ENCODE results near the gene PTH1R.

PTH1R gene

DNA sequence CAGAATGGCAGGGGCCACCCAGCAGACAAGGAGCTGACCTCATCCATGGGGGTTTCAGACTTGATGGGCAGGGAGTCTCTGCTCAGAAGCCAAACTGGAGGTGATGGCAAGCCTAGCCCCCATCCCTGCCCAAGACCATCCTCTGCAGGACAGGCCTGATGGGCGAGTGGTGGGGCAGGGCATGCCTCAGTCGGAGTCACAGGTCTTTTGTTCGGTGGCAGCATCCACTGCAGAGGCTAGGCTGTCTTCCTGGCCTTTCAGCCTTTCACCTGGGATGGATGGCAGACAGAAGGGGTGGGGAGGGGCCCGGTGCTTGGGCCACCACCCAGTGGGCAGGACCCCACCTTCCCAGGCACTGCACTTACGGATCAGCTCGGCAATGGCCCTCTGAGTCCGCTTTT, 44.4 kb downstream of the PTH1R start:
- no peaks in the 10 kb centered on the region for H3K27me3 ChIP-seq (ENCODE audit: control insufficient read depth, insufficient read depth, low read length)
- peaks cover 44% of the 10 kb centered on the region for H3K36me3 ChIP-seq (ENCODE audit: control insufficient read depth, insufficient read depth, low read length)
- H3K9ac ChIP-seq (ENCODE audit: low read length), result no peak overlapping the region
- H3K4me1 ChIP-seq (ENCODE audit: control insufficient read depth, insufficient read depth, low read length), result no peaks in the 10 kb centered on the region
- no peak overlapping the region for H3K4me3 ChIP-seq (ENCODE audit: low read length)
- no peak overlapping the region for H3K27ac ChIP-seq (ENCODE audit: low read depth, low read length)

DNA sequence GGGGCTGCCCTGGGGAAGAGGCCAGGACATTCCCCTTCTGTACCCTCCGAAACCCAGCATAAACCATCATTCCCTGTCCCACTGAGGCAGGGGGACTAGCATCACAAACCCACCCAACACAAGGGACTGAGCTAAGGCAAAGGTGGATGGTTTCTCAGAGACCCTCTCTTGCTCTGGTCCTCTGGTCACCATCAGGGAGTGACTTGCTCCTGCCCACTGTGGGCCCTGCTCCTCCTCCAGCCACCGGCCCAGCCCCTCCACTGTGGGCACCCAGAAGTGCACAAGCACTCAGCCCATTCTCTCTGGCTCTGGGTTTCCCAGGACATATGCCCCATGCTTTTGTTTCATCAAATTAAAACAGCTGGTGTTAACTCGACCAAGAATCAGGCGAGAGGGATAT, 44.9 kb downstream of the PTH1R start:
- peaks cover 44% of the 10 kb centered on the region for H3K36me3 ChIP-seq (ENCODE audit: control insufficient read depth, insufficient read depth, low read length)
- no peaks in the 10 kb centered on the region for H3K4me1 ChIP-seq (ENCODE audit: control insufficient read depth, insufficient read depth, low read length)
- no peak overlapping the region for H3K4me3 ChIP-seq (ENCODE audit: low read length)
- H3K9ac ChIP-seq (ENCODE audit: low read length), result no peak overlapping the region
- no peak overlapping the region for H3K27ac ChIP-seq (ENCODE audit: low read depth, low read length)
- no peaks in the 10 kb centered on the region for H3K27me3 ChIP-seq (ENCODE audit: control insufficient read depth, insufficient read depth, low read length)

DNA sequence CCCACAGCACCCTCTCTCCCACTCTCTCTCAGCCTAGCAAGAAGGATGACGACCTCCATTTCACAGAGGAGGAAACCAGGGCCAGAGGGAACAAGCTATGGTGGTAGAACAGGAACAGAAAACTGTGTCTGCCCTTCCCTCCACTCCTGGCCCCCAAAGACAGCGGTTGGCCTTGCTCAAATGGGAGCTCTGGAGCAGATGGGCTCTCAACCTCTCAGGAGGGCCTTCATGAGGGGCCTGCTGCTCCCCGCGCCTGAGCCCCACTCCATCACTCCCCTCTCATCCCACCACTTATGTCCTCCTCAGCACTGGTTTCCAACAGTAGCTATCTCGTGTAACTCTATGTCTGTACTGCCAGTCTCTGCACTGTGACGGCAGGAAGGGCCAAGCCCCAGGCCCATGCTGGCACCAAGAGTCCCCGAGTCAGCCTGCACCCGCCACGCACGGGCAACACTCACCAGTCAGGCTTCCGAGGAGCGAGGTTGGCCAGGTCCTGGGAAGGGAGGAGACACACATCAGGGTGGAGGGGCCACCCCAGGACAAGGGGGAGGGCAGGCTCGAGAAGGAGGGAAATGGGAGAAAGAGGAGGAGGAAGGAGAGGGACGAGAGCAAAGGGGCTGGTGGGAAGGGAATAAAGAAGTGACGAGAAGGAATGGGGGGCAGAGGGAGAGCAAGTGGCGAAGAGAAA, 45.5 kb downstream of the PTH1R start:
- no peak overlapping the region for H3K27ac ChIP-seq (ENCODE audit: low read depth, low read length)
- no peaks in the 10 kb centered on the region for H3K27me3 ChIP-seq (ENCODE audit: control insufficient read depth, insufficient read depth, low read length)
- H3K9ac ChIP-seq (ENCODE audit: low read length), result no peak overlapping the region
- H3K4me3 ChIP-seq (ENCODE audit: low read length), result no peak overlapping the region
- H3K4me1 ChIP-seq (ENCODE audit: control insufficient read depth, insufficient read depth, low read length), result no peaks in the 10 kb centered on the region
- H3K36me3 ChIP-seq (ENCODE audit: control insufficient read depth, insufficient read depth, low read length), result peaks cover 44% of the 10 kb centered on the region

DNA sequence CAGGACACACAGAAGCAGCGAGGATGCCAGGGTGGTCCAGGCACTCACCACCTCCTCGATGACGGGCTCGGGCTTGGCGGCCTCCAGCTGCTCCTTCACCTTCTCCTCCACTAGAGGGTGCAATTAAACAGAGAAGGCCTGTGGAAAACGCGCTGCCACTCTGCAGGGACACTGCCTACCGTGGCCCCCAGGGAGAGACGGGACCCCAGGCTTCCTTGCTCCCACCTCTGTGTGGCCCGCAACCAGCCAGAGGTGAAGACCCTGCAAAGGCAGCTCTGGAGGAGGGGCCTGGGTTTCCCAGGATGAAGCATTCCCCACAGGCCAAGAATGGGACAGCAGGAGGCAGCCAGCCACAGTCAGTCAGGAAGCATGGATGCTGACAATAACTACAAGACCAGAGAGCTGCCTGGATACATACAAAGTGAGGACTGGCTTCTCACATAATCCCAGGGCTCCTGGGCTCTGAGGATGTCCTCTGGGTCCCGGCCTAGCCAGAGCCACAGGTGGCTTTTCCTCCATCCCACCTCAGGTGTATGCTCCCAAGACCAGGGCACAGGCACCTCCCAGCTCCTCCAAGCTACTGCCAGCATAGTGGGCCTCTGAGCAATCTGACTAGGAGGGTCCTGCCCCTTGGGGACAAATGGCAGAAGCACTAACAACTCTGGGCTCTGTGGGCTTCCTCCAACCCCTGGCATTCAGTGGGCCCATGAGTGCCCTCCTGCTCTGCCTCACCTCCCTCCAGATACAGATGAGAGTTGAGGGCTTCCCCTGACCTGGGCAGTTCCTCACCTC, 46.2 kb downstream of the PTH1R start:
- H3K4me1 ChIP-seq (ENCODE audit: control insufficient read depth, insufficient read depth, low read length), result no peaks in the 10 kb centered on the region
- H3K27me3 ChIP-seq (ENCODE audit: control insufficient read depth, insufficient read depth, low read length), result no peaks in the 10 kb centered on the region
- H3K9ac ChIP-seq (ENCODE audit: low read length), result no peak overlapping the region
- H3K4me3 ChIP-seq (ENCODE audit: low read length), result no peak overlapping the region
- H3K27ac ChIP-seq (ENCODE audit: low read depth, low read length), result no peak overlapping the region
- H3K36me3 ChIP-seq (ENCODE audit: control insufficient read depth, insufficient read depth, low read length), result peaks cover 42% of the 10 kb centered on the region

DNA sequence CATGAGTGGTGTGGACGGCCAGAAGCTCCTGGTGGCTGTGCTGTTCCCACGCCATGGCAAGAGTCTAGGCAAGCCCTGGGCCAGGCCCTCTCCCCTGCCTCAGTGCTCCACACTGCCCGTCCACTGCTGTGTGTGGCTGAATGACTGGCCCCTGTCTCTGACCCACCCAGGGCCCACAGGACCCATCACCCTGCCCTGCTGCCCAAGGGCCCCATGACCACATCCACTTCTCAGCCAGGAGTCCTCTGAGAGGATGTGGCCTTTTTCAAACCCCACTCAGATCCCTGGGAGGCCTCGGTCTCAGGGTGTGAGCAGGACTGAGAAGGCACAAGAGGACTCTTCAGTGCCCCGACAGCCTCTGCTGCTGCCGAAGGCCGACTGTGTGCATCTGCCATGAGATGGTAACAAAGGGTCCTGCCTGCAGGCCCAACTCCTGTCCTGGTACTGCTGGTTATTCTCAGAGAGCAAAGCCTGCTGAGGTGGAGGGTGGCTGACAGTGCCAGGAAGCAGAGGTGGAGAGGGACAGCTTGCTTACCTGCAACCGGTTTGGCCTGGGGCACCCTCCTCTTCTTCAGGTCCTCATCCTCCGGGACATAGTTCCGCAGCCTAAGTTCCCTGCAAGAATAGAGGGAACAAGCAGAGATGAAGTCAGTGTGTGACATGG, 47.5 kb downstream of the PTH1R start:
- no peaks in the 10 kb centered on the region for H3K27me3 ChIP-seq (ENCODE audit: control insufficient read depth, insufficient read depth, low read length)
- no peak overlapping the region for H3K9ac ChIP-seq (ENCODE audit: low read length)
- H3K4me3 ChIP-seq (ENCODE audit: low read length), result no peak overlapping the region
- H3K36me3 ChIP-seq (ENCODE audit: control insufficient read depth, insufficient read depth, low read length), result peaks cover 35% of the 10 kb centered on the region
- peaks cover 6% of the 10 kb centered on the region for H3K4me1 ChIP-seq (ENCODE audit: control insufficient read depth, insufficient read depth, low read length)
- no peak overlapping the region for H3K27ac ChIP-seq (ENCODE audit: low read depth, low read length)

DNA sequence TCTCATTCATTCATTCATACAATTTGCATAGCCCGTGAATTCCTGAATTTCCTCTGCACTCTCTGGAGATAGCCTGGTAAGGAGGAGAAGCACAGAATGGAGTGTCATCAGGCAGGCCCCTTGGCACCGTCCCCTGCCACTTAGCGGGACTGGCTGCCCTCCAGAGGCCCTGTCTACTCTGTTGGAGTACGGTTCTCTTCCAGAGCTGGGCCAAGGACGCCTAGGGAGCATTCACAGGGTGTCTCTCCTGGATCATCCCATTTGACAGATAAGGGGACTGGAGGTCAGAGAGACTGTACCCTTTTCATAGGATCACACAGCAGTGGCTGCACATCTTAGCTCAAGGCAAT, 48.0 kb downstream of the PTH1R start:
- Histone ChIP-seq H3K36me3 (ENCODE audit: control insufficient read depth, insufficient read depth, low read length) (peaks cover 31% of the 10 kb centered on the region), H3K27me3 (ENCODE audit: control insufficient read depth, insufficient read depth, low read length) (no peaks in the 10 kb centered on the region), H3K4me3 (ENCODE audit: low read length) (no peak overlapping the region), H3K4me1 (ENCODE audit: control insufficient read depth, insufficient read depth, low read length) (peaks cover 12% of the 10 kb centered on the region), H3K9ac (ENCODE audit: low read length) (no peak overlapping the region), H3K27ac (ENCODE audit: low read depth, low read length) (no peak overlapping the region)

DNA sequence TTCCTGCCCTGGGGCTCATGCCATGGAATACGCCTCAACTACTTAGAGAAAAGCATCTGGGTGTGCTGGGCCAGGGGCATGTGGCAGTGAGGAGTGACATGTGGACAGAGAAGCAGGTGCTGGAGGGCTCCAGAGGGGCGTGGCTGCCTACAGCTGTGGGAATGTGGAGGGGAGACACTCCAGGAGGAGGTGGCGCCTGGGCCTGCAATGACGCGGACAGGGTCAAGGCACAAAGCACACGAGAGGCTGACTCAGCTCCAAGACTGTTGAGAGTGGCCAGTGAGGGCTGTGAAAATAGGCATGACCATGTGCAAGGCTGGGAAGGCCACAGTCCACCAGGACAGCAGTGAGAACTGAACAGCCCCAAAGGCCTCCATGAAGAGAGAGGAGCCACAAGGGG, 48.5 kb downstream of the PTH1R start:
- Histone ChIP-seq H3K9ac (ENCODE audit: low read length) (no peak overlapping the region), H3K4me1 (ENCODE audit: control insufficient read depth, insufficient read depth, low read length) (peaks cover 16% of the 10 kb centered on the region)

DNA sequence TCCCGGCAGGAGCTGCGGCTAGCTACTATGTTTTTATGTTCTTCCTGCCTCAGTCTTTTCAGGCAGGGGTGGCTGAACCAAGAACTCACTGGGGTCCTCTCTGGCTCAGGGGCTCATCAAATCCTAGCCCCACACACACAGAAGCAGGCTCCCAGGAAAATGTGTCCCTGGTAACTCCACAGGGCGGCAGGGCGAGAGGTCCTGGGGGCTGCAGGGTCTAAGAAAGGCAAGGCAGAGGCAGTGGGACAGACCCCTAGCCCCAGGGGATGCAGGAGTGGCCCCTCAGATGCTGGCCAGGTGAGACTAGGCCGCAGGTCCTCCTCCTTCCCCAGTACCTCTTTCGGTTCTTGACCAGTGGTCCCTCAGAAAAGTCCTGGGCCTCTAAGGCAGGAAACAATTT, 48.9 kb downstream of the PTH1R start:
- Histone ChIP-seq H3K9ac (ENCODE audit: low read length) (no peak overlapping the region), H3K4me3 (ENCODE audit: low read length) (no peak overlapping the region), H3K27ac (ENCODE audit: low read depth, low read length) (no peak overlapping the region), H3K36me3 (ENCODE audit: control insufficient read depth, insufficient read depth, low read length) (peaks cover 23% of the 10 kb centered on the region), H3K27me3 (ENCODE audit: control insufficient read depth, insufficient read depth, low read length) (no peaks in the 10 kb centered on the region), H3K4me1 (ENCODE audit: control insufficient read depth, insufficient read depth, low read length) (peaks cover 20% of the 10 kb centered on the region)

More for the DNA sequence above, 48.5 kb downstream of the PTH1R start:
- Histone ChIP-seq H3K4me3 (ENCODE audit: low read length) (no peak overlapping the region), H3K27me3 (ENCODE audit: control insufficient read depth, insufficient read depth, low read length) (no peaks in the 10 kb centered on the region), H3K27ac (ENCODE audit: low read depth, low read length) (no peak overlapping the region), H3K36me3 (ENCODE audit: control insufficient read depth, insufficient read depth, low read length) (peaks cover 27% of the 10 kb centered on the region)

DNA sequence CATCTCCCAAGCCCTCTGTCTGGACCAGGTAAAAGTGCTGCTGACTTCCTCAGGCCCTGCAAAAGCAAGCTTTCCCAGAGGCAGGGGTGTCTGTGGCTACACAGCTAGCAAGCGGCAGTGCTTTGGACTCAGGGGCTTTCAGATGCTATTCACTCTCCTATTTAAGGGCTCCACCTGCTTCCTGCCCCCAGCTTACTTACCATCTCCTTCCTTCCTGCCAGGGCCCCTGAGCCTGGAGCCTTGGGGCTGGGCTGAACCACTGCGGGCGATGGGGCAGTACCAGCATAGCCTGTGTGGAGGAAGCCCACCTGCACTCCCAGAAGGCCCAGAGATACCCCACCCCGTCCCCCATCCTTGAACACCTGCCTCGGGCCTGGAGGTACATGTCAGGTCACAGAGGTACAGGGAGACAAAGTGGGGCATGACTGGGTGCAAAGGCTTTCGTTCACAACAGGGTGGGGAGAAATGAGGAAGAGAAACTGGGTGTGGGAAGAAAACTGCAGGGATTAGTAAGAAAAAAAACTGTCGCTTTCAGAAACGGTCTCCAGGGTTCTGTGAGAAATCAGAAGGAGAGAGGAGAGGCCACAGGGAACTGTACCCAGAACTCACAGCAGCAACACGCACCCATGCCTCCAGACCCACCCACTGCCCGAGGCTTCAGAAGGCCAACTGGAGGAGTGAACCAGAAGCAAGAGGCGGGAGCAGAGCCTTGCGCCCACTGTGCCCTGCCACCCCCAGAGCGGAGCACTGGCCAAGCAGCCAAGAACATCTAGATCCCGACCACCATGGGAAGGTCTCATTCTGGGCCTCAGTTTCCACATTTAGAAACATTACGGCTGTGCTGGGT, 49.6 kb downstream of the PTH1R start:
- Histone ChIP-seq H3K4me3 (ENCODE audit: low read length) (no peak overlapping the region), H3K27ac (ENCODE audit: low read depth, low read length) (no peak overlapping the region), H3K9ac (ENCODE audit: low read length) (no peak overlapping the region), H3K4me1 (ENCODE audit: control insufficient read depth, insufficient read depth, low read length) (peaks cover 27% of the 10 kb centered on the region), H3K27me3 (ENCODE audit: control insufficient read depth, insufficient read depth, low read length) (no peaks in the 10 kb centered on the region), H3K36me3 (ENCODE audit: control insufficient read depth, insufficient read depth, low read length) (peaks cover 18% of the 10 kb centered on the region)

DNA sequence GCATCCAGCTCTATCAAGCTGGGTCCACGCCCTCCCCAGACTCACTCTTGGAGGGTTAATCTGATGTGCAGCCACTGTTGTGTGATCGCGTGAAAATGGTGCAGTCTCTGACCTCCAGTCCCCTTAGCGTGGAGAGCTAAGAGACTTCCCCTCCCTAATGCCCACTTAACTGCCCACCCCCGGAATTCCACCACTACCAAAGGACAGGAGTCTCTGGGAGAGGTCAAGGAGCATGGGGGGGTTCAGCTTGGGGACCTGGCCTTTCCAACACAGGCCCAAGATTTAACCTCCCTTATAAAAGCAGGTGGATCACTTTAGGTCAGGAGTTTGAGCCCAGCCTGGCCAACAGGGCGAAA, 50.2 kb downstream of the PTH1R start:
- H3K27ac ChIP-seq (ENCODE audit: low read depth, low read length), result no peak overlapping the region
- H3K36me3 ChIP-seq (ENCODE audit: control insufficient read depth, insufficient read depth, low read length), result peaks cover 18% of the 10 kb centered on the region
- H3K9ac ChIP-seq (ENCODE audit: low read length), result no peak overlapping the region
- H3K27me3 ChIP-seq (ENCODE audit: control insufficient read depth, insufficient read depth, low read length), result no peaks in the 10 kb centered on the region
- peaks cover 33% of the 10 kb centered on the region for H3K4me1 ChIP-seq (ENCODE audit: control insufficient read depth, insufficient read depth, low read length)
- no peak overlapping the region for H3K4me3 ChIP-seq (ENCODE audit: low read length)

DNA sequence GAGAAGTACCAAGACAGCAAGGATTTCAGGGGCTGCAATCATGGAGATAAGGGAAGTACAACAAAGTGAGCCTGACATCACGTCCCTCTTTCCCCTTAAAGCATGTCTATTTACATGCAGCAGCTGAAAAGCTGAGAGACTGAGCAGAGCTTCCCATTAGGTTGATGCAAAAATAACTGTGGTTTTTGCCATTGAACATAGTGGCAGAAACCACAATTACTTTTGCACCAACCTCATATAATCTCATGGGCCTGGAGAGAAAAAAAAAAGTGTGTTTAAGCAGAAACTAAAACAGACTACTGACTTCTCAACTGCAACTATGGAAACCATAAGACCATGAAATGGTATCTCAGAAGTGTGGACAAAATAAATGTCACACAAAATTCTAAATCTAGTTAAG, 50.8 kb downstream of the PTH1R start:
- H3K27ac ChIP-seq (ENCODE audit: low read depth, low read length), result no peak overlapping the region
- H3K36me3 ChIP-seq (ENCODE audit: control insufficient read depth, insufficient read depth, low read length), result peaks cover 14% of the 10 kb centered on the region
- H3K4me1 ChIP-seq (ENCODE audit: control insufficient read depth, insufficient read depth, low read length), result peaks cover 37% of the 10 kb centered on the region
- H3K9ac ChIP-seq (ENCODE audit: low read length), result no peak overlapping the region
- H3K27me3 ChIP-seq (ENCODE audit: control insufficient read depth, insufficient read depth, low read length), result no peaks in the 10 kb centered on the region
- no peak overlapping the region for H3K4me3 ChIP-seq (ENCODE audit: low read length)

DNA sequence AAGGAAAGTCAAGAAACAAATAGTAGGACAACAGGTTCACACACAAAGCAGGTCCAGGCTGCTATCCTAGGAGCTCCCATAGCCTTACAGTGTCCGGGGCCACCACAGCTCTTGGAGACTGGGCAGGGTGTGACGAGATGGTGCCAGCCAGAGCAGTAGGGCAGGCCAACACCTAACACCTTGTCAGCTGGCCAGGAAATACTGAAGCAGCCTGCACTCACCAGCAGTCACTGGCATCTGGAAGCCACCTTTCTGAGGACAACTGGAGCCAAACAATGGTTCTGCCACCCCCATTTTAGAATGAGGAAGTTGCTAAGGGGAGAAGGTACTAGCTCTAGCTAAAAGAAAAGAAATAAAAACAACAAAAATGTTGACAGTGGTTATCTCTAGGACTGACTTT, 51.8 kb downstream of the PTH1R start:
- no peak overlapping the region for H3K9ac ChIP-seq (ENCODE audit: low read length)
- no peaks in the 10 kb centered on the region for H3K27me3 ChIP-seq (ENCODE audit: control insufficient read depth, insufficient read depth, low read length)
- H3K27ac ChIP-seq (ENCODE audit: low read depth, low read length), result no peak overlapping the region
- H3K4me1 ChIP-seq (ENCODE audit: control insufficient read depth, insufficient read depth, low read length), result peaks cover 42% of the 10 kb centered on the region
- no peak overlapping the region for H3K4me3 ChIP-seq (ENCODE audit: low read length)
- H3K36me3 ChIP-seq (ENCODE audit: control insufficient read depth, insufficient read depth, low read length), result peaks cover 12% of the 10 kb centered on the region

All from rectal smooth muscle tissue (tissue), 1 donor.